Measurements from ENCODE around the gene ECHS1. TPM values are rescaled to one million over a fixed set of nuclear protein-coding genes. Genes with fewer than 3 reads are reported as not detected.

Gene ECHS1
- total and polyA plus RNA-seq, 5 donors, result 91.0 to 177 (median 115) TPM

GRCh38 chr10:133397938-133398337 lies 24.8 kb upstream of the ECHS1 start:
- WGBS, result 98% methylated on average over 7 of the region's 7 CpGs
- no peak overlapping the region for H3K27ac ChIP-seq (ENCODE audit: low read length)
- ATAC-seq, result no peak
- H3K27me3 ChIP-seq (ENCODE audit: control insufficient read depth, insufficient read depth), result no peaks in the 10 kb centered on the region
- H3K4me3 ChIP-seq (ENCODE audit: low read length), result no peak overlapping the region
- no peaks in the 10 kb centered on the region for H3K4me1 ChIP-seq (ENCODE audit: control insufficient read depth, insufficient read depth, low read length)
- peak in 1 of 3 donors; percentile 26 for DNase-seq
- H3K9me3 ChIP-seq (ENCODE audit: control insufficient read depth, low read length), result no peaks in the 10 kb centered on the region
- intact Hi-C loops (cut with DNase I), result no loop called here

GRCh38 chr10:133396035-133396624 lies 23.0 kb upstream of the ECHS1 start:
- Histone ChIP-seq H3K4me3 (ENCODE audit: low read length) (no peak overlapping the region), H3K27me3 (ENCODE audit: control insufficient read depth, insufficient read depth) (no peaks in the 10 kb centered on the region), H3K27ac (ENCODE audit: low read length) (no peak overlapping the region), H3K4me1 (ENCODE audit: control insufficient read depth, insufficient read depth, low read length) (no peaks in the 10 kb centered on the region), H3K9me3 (ENCODE audit: control insufficient read depth, low read length) (no peaks in the 10 kb centered on the region)
- WGBS, result 93% methylated on average over 19 of the region's 19 CpGs
- peak in 1 of 3 donors; percentile 22 for DNase-seq
- ATAC-seq, result no peak
- intact Hi-C loops (cut with DNase I), result no loop called here

GRCh38 chr10:133394801-133395221 lies 21.7 kb upstream of the ECHS1 start:
- Histone ChIP-seq H3K4me3 (ENCODE audit: low read length) (peak overlapping the region; percentile 60), H3K9me3 (ENCODE audit: control insufficient read depth, low read length) (no peaks in the 10 kb centered on the region), H3K4me1 (ENCODE audit: control insufficient read depth, insufficient read depth, low read length) (no peaks in the 10 kb centered on the region), H3K27ac (ENCODE audit: low read length) (no peak overlapping the region), H3K27me3 (ENCODE audit: control insufficient read depth, insufficient read depth) (no peaks in the 10 kb centered on the region)
- intact Hi-C loops (cut with DNase I), result no loop called here
- DNase-seq (peak in 2 of 3 donors; percentile 22 to 43), ATAC-seq (peak in 1 of 2 donors; percentile 10)
- WGBS, result 30% methylated on average over 21 of the region's 21 CpGs

- Histone ChIP-seq H3K27me3 (ENCODE audit: control insufficient read depth, insufficient read depth) (no peaks in the 10 kb centered on the region), H3K4me1 (ENCODE audit: control insufficient read depth, insufficient read depth, low read length) (no peaks in the 10 kb centered on the region), H3K27ac (ENCODE audit: low read length) (peak within 1 kb of the TSS; percentile 73), H3K4me3 (ENCODE audit: low read length) (peak within 1 kb of the TSS; percentile 60), H3K9me3 (ENCODE audit: control insufficient read depth, low read length) (no peaks in the 10 kb centered on the region)
- under 1% methylated on average over 69 of the region's 69 CpGs for whole genome bisulfite sequencing
- peak; percentile 98 for ATAC-seq
- intact Hi-C loops (cut with DNase I), result no loop called here
- DNase-seq, result peak; percentile 96 to 99 (median 98)
Observed at GRCh38 chr10:133394064-133394663, 21.0 kb upstream of the ECHS1 start, which contains the start of gene MTG1. Gene MTG1 (plus strand): TSS chr10:133394157. CDS start chr10:133394221, 64 bp downstream.

GRCh38 chr10:133393401-133394063 lies 20.4 kb upstream of the ECHS1 start:
- ATAC-seq, result no peak
- H3K27me3 ChIP-seq (ENCODE audit: control insufficient read depth, insufficient read depth), result no peaks in the 10 kb centered on the region
- H3K9me3 ChIP-seq (ENCODE audit: control insufficient read depth, low read length), result no peaks in the 10 kb centered on the region
- intact Hi-C loops (cut with DNase I), result no loop called here
- H3K27ac ChIP-seq (ENCODE audit: low read length), result no peak overlapping the region
- WGBS, result 34% methylated on average over 27 of the region's 27 CpGs
- peak in 2 of 3 donors; percentile 35 to 46 for DNase-seq
- H3K4me3 ChIP-seq (ENCODE audit: low read length), result peak overlapping the region; percentile 60
- H3K4me1 ChIP-seq (ENCODE audit: control insufficient read depth, insufficient read depth, low read length), result no peaks in the 10 kb centered on the region

GRCh38 chr10:133391761-133392518 lies 18.8 kb upstream of the ECHS1 start:
- no peak overlapping the region for H3K27ac ChIP-seq (ENCODE audit: low read length)
- H3K4me1 ChIP-seq (ENCODE audit: control insufficient read depth, insufficient read depth, low read length), result no peaks in the 10 kb centered on the region

GRCh38 chr10:133391249-133391635 lies 18.1 kb upstream of the ECHS1 start:
- Histone ChIP-seq H3K4me1 (ENCODE audit: control insufficient read depth, insufficient read depth, low read length) (no peaks in the 10 kb centered on the region), H3K27ac (ENCODE audit: low read length) (no peak overlapping the region), H3K4me3 (ENCODE audit: low read length) (no peak overlapping the region), H3K9me3 (ENCODE audit: control insufficient read depth, low read length) (no peaks in the 10 kb centered on the region), H3K27me3 (ENCODE audit: control insufficient read depth, insufficient read depth) (no peaks in the 10 kb centered on the region)
- 94% methylated on average over 12 of the region's 12 CpGs for WGBS
- DNase-seq (peak in 1 of 3 donors; percentile 26), ATAC-seq (no peak)
- intact Hi-C loops (cut with DNase I), result no loop called here

More at GRCh38 chr10:133391761-133392518, 18.8 kb upstream of the ECHS1 start:
- WGBS, result 89% methylated on average over 12 of the region's 12 CpGs
- ATAC-seq (no peak), DNase-seq (peak in 2 of 3 donors; percentile 38 to 40)
- Histone ChIP-seq H3K9me3 (ENCODE audit: control insufficient read depth, low read length) (no peaks in the 10 kb centered on the region), H3K4me3 (ENCODE audit: low read length) (no peak overlapping the region), H3K27me3 (ENCODE audit: control insufficient read depth, insufficient read depth) (no peaks in the 10 kb centered on the region)
- intact Hi-C loops (cut with DNase I), result no loop called here

GRCh38 chr10:133390597-133391248 lies 17.6 kb upstream of the ECHS1 start:
- H3K4me3 ChIP-seq (ENCODE audit: low read length), result no peak overlapping the region
- ATAC-seq (no peak), DNase-seq (peak in 2 of 3 donors; percentile 36 to 48)
- H3K27ac ChIP-seq (ENCODE audit: low read length), result no peak overlapping the region
- intact Hi-C loops (cut with DNase I), result no loop called here
- H3K9me3 ChIP-seq (ENCODE audit: control insufficient read depth, low read length), result no peaks in the 10 kb centered on the region
- H3K4me1 ChIP-seq (ENCODE audit: control insufficient read depth, insufficient read depth, low read length), result no peaks in the 10 kb centered on the region
- no peaks in the 10 kb centered on the region for H3K27me3 ChIP-seq (ENCODE audit: control insufficient read depth, insufficient read depth)
- WGBS, result 90% methylated on average over 19 of the region's 19 CpGs

- 72% methylated on average over 39 of the region's 39 CpGs for WGBS
- Histone ChIP-seq H3K27ac (ENCODE audit: low read length) (peak overlapping the region; percentile 49), H3K9me3 (ENCODE audit: control insufficient read depth, low read length) (no peaks in the 10 kb centered on the region), H3K4me3 (ENCODE audit: low read length) (no peak overlapping the region), H3K4me1 (ENCODE audit: control insufficient read depth, insufficient read depth, low read length) (no peaks in the 10 kb centered on the region), H3K27me3 (ENCODE audit: control insufficient read depth, insufficient read depth) (no peaks in the 10 kb centered on the region)
- ATAC-seq (no peak), DNase-seq (peak in 2 of 3 donors; percentile 53 to 63)
- intact Hi-C loops (cut with DNase I), result no loop called here
Observed at GRCh38 chr10:133388973-133389818, 16.0 kb upstream of the ECHS1 start.

Data from right cardiac atrium (tissue), 5 donors.